Fibroblast of pulmonary artery (primary cell): ENCODE data around the gene RTL10.

Experiments used
- DNase-seq: peaks from one replicate; pipeline ENCODE4 v3.0.0-alpha.2; 2010; ENCODE audit warnings: low read depth
- H3K4me3 ChIP-seq: replicated peaks from 2 replicates; pipeline ENCODE4 v1.5.1; 2011; ENCODE audit warnings: low read depth, mild to moderate bottlenecking, control low read depth, low read length, moderate library complexity
- CTCF ChIP-seq: IDR thresholded peaks from 2 replicates; pipeline ENCODE4 v1.5.1; 2011; ENCODE audit warnings: mild to moderate bottlenecking, control low read depth, low read length, inconsistent platforms; ENCODE audit errors: missing control alignments

RTL10 gene

DNA sequence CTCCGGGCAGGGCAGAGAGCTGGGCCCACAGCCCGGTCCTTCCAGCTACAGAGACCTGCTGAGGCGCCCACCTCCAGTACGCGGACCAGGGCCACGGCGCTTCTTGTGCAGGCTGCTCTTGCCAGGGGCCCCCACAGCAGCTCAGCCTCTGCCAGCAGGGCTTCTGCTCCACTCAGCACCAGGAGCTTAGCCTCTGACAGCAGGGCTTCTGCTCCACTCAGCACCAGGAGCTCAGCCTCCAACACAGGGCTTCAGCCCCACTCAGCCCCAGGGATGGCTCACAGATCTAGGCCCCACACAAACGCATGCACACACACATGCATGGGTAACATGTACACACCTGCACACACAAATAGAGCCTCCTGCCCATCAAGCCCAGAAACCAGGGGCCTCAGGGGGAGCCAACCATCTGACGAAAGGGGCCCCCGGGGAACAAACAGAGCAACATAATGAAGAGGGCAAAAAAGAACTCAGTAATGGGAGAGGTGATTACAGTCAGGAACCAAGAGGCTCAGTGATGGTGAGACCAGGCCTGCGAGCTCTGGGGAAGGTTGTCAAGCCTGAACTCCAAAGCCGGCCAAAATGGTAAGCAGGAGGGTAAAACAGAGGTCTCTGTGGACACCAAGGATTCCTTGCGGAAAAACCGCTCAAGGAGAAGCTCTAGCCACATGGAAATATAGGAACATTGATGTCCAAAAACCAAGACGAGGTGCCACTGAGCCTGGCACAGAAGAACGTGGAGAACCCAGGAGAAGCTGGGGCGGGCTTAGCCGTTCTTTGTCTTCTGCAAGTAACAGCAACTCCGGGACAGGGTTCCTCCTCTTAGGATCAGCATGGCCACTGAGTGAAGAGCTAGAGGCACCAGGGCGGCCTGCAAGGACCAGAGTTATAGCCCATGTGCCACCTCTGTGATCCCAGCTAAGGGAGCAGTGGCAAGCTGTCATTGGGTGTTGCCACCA, 46.5 kb downstream of the RTL10 start:
- DNase-seq = no peak

GRCh38 chr22:19807161-19807913, 47.3 kb downstream of the RTL10 start:
- DNase-seq = no peak
- TF ChIP-seq CTCF = no peak
- H3K4me3 ChIP-seq = no peak overlapping the region

More for the DNA sequence above, 46.5 kb downstream of the RTL10 start:
- no peak overlapping the region for H3K4me3 ChIP-seq
- TF ChIP-seq CTCF = no peak

- TF ChIP-seq CTCF = no peak
- no peak for DNase-seq
- no peak overlapping the region for H3K4me3 ChIP-seq
Measured at GRCh38 chr22:19806213-19807160, 48.2 kb downstream of the RTL10 start.

DNA sequence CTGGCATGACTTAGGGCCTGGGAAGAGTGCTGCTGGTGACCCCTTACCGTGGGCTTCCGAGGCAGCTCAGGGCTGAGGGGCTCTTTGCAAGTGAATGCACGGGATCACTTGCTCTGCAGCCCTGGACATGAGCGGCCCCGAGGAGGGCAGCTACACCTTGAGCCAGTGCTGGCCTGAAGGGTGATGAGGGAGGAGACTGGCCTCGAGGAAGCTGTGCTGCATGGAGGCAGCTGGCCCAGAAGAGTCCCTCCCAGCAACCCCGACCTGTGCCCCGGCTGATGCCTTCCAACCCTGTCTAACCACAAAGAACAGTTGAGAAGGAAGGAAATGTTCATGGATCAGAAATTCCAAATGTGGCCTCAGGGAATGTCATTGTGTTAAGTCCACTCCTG, 48.9 kb downstream of the RTL10 start:
- no peak for DNase-seq
- H3K4me3 ChIP-seq = no peak overlapping the region
- no peak for TF ChIP-seq CTCF
